Endothelial cell (in vitro differentiated cells): Measurements from ENCODE around the gene SLC25A25. TPM values are rescaled to one million over a fixed set of nuclear protein-coding genes. Genes with fewer than 3 reads are reported as not detected.

Source experiments
- DNase-seq: peaks from one replicate; pipeline ENCODE4 v3.0.0; 2021; ENCODE audit warnings: low spot score
- H3K27ac Mint-ChIP-seq: one replicate; pipeline ENCODE4 v1.8.0; 2021; ENCODE audit warnings: mixed read lengths, inconsistent platforms; ENCODE audit not compliant: unreplicated experiment
- H3K27me3 Mint-ChIP-seq: one replicate; pipeline ENCODE4 v1.8.0; 2021; ENCODE audit warnings: mild to moderate bottlenecking, moderate library complexity, mixed read lengths, inconsistent platforms; ENCODE audit not compliant: unreplicated experiment
- H3K36me3 Mint-ChIP-seq: one replicate; pipeline ENCODE4 v1.8.0; 2021; ENCODE audit warnings: mild to moderate bottlenecking, low read depth, mixed read lengths, inconsistent platforms; ENCODE audit not compliant: unreplicated experiment
- H3K4me1 Mint-ChIP-seq: one replicate; pipeline ENCODE4 v1.8.0; 2021; ENCODE audit warnings: mild to moderate bottlenecking, mixed read lengths, inconsistent platforms; ENCODE audit not compliant: unreplicated experiment
- H3K4me3 Mint-ChIP-seq: one replicate; pipeline ENCODE4 v1.8.0; 2021; ENCODE audit warnings: mild to moderate bottlenecking, mixed read lengths, inconsistent platforms; ENCODE audit not compliant: unreplicated experiment
- H3K9me3 Mint-ChIP-seq: one replicate; pipeline ENCODE4 v1.8.0; 2021; ENCODE audit warnings: mixed read lengths, inconsistent platforms; ENCODE audit not compliant: unreplicated experiment
- total RNA-seq: library from RNA; stranded (reverse); fragmentation: NEBNext Ultra II Directional; extraction: Animal tissue kit (Norgen Biotek cat#: 25700); gene quantifications from one replicate; pipeline ENCODE4 v1.2.1, GENCODE V29; 2021; ENCODE audit not compliant: unreplicated experiment
- TF ChIP-seq, protein P1 (sequence below): fragments of 200-600 bp; sonication (generic); IDR thresholded peaks from one replicate; pipeline ENCODE4 v1.5.0; 2021; ENCODE audit warnings: antibody characterized with exemption; ENCODE audit not compliant: unreplicated experiment

The SLC25A25 gene
- total RNA-seq, 1 donor from 2014 or later: 8.5 TPM

DNA sequence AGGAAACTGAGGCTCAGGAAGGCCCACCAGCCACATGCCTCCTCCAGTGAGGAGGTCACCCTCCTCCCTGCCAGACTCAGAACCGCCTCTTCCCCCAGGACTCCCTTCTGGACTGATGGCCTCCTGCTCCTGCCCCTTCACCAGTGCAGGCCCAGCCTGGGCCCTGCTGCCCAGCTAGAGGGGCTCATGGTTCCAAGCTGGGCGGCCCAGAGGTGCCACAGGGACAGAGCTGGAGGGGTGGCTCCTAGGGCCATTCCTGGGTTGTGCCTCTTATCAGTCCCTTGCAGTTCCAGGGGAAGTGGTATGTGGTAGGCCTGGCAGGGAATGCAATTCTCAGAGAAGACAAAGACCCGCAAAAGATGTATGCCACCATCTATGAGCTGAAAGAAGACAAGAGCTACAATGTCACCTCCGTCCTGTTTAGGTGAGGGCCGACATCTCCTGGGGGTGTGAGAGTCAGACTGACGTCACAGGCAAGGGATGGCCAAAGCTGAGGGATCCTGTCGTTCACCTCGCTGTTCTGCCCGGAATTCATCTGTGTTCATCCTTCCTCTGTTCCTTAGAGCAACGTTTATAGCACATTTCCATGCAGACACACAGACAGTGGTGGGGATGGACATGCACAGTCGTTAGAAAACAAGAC lies 82.0 kb downstream of the SLC25A25 start:
- no peaks in the 10 kb centered on the region for H3K36me3 Mint-ChIP-seq
- H3K4me3 Mint-ChIP-seq: no peak overlapping the region
- H3K27me3 Mint-ChIP-seq: peaks cover 10% of the 10 kb centered on the region
- no peak for DNase-seq
- no peaks in the 10 kb centered on the region for H3K9me3 Mint-ChIP-seq
- H3K27ac Mint-ChIP-seq: peak overlapping the region; percentile 20
- TF ChIP-seq, protein P1, sequence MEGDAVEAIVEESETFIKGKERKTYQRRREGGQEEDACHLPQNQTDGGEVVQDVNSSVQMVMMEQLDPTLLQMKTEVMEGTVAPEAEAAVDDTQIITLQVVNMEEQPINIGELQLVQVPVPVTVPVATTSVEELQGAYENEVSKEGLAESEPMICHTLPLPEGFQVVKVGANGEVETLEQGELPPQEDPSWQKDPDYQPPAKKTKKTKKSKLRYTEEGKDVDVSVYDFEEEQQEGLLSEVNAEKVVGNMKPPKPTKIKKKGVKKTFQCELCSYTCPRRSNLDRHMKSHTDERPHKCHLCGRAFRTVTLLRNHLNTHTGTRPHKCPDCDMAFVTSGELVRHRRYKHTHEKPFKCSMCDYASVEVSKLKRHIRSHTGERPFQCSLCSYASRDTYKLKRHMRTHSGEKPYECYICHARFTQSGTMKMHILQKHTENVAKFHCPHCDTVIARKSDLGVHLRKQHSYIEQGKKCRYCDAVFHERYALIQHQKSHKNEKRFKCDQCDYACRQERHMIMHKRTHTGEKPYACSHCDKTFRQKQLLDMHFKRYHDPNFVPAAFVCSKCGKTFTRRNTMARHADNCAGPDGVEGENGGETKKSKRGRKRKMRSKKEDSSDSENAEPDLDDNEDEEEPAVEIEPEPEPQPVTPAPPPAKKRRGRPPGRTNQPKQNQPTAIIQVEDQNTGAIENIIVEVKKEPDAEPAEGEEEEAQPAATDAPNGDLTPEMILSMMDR: no peak
- H3K4me1 Mint-ChIP-seq: peaks cover 7% of the 10 kb centered on the region

DNA sequence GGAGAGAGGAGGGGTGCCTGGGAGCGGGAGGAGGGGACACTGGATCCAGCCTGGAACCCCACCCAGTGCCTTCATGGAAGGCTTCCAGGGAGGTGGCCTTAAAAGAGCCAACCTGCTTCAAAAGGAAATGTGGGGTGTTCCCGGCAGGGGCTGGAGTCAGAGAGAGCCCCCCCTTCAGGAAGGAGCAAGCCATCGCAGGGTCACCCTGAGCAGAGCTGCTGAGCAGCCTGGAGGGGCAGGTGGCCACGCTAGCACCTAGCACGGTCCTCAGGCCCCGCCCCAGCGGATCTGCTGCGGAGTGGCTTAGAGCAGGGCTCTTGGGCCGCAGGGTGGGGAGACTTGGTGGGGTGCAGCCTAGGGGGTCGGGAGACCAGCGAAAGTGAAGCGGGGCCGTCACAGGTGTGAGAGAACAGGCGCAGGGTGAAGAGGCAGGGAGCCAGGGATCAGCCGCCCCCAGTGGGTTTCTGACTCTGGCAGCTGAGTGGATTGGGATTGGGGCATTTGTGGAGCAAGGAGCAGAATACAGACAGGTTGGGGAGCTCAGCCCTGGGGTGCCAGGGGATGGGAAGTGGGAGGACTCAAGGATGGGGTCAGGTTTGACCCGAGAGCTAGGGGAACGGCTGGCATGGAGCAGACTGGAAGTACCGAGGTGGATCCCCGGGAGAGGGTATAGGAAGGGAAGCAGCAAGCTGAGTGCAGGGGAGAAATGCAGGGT lies 82.7 kb downstream of the SLC25A25 start:
- H3K27me3 Mint-ChIP-seq: peaks cover 10% of the 10 kb centered on the region
- TF ChIP-seq, protein P1: no peak
- H3K4me3 Mint-ChIP-seq: no peak overlapping the region
- peak overlapping the region; percentile 48 for H3K27ac Mint-ChIP-seq
- no peaks in the 10 kb centered on the region for H3K36me3 Mint-ChIP-seq
- no peaks in the 10 kb centered on the region for H3K9me3 Mint-ChIP-seq
- peak; percentile 56 for DNase-seq
- peaks cover 7% of the 10 kb centered on the region for H3K4me1 Mint-ChIP-seq

DNA sequence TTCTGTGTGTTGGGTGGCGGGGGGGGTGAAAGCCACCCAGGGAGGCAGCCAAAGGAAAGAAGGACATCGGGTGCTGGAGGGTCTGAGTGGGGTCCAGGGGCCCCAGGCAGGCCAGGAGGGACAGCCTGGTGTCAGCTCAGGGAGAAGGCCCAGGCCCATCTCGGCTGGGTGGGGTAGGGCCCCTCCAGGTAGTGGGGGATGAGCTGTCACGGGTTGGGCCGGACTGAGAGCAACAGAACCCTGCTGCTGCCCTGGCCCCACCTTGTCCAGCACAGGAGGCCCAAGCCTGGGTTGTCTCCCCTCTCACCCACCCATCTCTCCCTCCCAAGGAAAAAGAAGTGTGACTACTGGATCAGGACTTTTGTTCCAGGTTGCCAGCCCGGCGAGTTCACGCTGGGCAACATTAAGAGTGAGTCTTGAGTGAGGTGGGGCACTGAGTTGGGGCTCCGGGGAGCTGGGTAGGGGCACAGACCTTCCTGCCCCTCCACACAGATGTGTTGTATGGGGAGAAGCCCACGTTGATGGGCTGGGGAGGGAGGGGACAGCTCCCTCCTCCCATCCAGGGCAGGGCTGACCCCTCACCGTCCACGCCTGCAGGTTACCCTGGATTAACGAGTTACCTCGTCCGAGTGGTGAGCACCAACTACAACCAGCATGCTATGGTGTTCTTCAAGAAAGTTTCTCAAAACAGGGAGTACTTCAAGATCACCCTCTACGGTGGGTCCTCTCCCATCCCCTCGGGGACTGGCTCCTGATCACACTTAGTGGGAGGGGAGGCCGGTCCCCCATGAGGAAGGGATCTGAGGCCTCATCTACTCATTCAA lies 83.5 kb downstream of the SLC25A25 start:
- H3K36me3 Mint-ChIP-seq: no peaks in the 10 kb centered on the region
- peaks cover 7% of the 10 kb centered on the region for H3K4me1 Mint-ChIP-seq
- no peak for DNase-seq
- no peak overlapping the region for H3K27ac Mint-ChIP-seq
- TF ChIP-seq, protein P1: no peak
- no peak overlapping the region for H3K4me3 Mint-ChIP-seq
- peaks cover 10% of the 10 kb centered on the region for H3K27me3 Mint-ChIP-seq
- H3K9me3 Mint-ChIP-seq: no peaks in the 10 kb centered on the region

DNA sequence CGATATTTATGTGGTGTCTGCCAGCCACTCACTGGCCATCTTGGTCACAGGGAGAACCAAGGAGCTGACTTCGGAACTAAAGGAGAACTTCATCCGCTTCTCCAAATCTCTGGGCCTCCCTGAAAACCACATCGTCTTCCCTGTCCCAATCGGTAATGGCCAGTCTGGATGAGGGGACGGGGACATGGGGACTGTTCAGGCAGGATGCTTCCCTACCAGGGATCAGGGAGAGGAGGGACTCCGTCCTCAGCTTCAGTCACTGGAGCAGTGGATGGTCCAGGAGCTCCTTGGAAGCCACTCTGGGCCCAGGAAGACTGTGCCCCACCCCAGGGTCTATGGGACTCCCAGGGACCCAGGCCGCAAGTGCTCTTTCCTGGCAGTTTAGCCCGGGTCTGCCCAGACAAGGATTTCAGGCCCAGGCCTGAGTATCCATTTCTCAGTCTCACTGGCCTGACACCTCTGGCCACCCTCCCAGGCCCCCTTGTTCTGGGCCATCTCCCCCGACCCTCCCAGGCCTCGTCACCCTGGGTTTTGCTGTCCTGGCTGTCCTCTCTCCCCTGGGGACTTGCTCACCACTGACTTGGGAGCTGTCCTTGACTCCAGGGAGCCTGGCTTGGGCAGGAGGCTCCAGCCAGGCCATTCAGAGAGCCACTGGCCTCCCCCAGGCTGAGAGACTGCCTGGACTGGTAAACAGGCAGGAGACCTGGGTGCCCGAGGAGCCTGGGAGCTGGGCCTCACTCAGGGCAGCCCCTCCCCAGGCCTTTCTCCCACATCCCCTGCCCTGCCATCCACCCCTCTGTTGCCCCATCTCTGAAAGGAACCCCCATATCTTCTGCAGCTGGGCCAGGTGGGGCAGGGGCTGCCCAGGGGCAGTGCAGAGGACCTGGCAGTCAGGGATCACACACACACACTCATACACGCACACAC lies 84.4 kb downstream of the SLC25A25 start:
- Mint-ChIP-seq H3K27ac (no peak overlapping the region), H3K36me3 (no peaks in the 10 kb centered on the region), H3K9me3 (no peaks in the 10 kb centered on the region), H3K4me1 (peaks cover 7% of the 10 kb centered on the region), H3K27me3 (peaks cover 6% of the 10 kb centered on the region), H3K4me3 (no peak overlapping the region)
- no peak for DNase-seq
- TF ChIP-seq, protein P1: no peak
